ENCODE results near the gene SIGMAR1. TPM values are rescaled to one million over a fixed set of nuclear protein-coding genes. Genes with fewer than 3 reads are reported as not detected.

Gene SIGMAR1
- total RNA-seq, 2 donors from 2014 or later, result 26.7 to 57.1 TPM

DNA sequence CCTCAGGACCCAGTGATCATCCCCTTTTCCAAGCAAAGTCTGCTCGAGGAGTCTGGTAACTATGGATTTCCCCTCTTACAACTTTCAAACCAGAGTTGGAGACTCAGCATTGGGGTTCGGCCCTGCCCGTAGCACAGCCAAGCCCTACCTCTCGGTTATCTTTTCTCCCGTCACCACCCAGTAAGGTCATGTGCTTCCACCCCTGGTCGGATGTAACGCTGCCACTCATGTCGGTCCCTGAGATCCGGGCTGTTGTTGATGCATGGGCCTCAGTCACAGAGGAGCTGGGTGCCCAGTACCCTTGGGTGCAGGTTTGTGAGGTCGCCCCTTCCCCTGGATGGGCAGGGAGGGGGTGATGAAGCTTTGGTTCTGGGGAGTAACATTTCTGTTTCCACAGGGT, 10.1 kb upstream of the SIGMAR1 start:
- Histone ChIP-seq H3K27ac (no peak overlapping the region), H3K27me3 (no peaks in the 10 kb centered on the region), H3K36me3 (replicated peaks in 1 of 2; ENCODE audit: insufficient read depth in 1 of 2, low read depth in 2 of 2) (no peaks in the 10 kb centered on the region), H3K9me3 (no peaks in the 10 kb centered on the region), H3K4me3 (no peak overlapping the region), H3K4me1 (peaks cover 59% of the 10 kb centered on the region)
- no peak for TF ChIP-seq POLR2A (IDR thresholded peaks at IDR 0.05)
- TF ChIP-seq, protein P1, sequence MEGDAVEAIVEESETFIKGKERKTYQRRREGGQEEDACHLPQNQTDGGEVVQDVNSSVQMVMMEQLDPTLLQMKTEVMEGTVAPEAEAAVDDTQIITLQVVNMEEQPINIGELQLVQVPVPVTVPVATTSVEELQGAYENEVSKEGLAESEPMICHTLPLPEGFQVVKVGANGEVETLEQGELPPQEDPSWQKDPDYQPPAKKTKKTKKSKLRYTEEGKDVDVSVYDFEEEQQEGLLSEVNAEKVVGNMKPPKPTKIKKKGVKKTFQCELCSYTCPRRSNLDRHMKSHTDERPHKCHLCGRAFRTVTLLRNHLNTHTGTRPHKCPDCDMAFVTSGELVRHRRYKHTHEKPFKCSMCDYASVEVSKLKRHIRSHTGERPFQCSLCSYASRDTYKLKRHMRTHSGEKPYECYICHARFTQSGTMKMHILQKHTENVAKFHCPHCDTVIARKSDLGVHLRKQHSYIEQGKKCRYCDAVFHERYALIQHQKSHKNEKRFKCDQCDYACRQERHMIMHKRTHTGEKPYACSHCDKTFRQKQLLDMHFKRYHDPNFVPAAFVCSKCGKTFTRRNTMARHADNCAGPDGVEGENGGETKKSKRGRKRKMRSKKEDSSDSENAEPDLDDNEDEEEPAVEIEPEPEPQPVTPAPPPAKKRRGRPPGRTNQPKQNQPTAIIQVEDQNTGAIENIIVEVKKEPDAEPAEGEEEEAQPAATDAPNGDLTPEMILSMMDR (IDR thresholded peaks at IDR 0.05), result no peak
- WGBS, 2 donors, result 29 to 38% methylated on average over 9 to 10 of the region's 10 CpGs
- ATAC-seq, result no peak
- intact Hi-C loops (cut with DNase I), result no loop called here
- DNase-seq, result no peak

- peaks cover 53% of the 10 kb centered on the region for H3K4me1 ChIP-seq
- H3K36me3 ChIP-seq (replicated peaks in 1 of 2; ENCODE audit: insufficient read depth in 1 of 2, low read depth in 2 of 2), result no peaks in the 10 kb centered on the region
- 3 to 6% methylated on average over 7 to 8 of the region's 8 CpGs for WGBS, 2 donors
- H3K4me3 ChIP-seq, result peak overlapping the region; percentile 45 to 58
- intact Hi-C loops (cut with DNase I), result no loop called here
- peak overlapping the region; percentile 63 to 86 (median 82) for H3K27ac ChIP-seq
- no peaks in the 10 kb centered on the region for H3K9me3 ChIP-seq
- H3K27me3 ChIP-seq, result no peaks in the 10 kb centered on the region
- ATAC-seq (peak; percentile 0), DNase-seq (no peak)
- no peak for TF ChIP-seq POLR2A (IDR thresholded peaks at IDR 0.05)
- TF ChIP-seq, protein P1 (IDR thresholded peaks at IDR 0.05), result no peak
Observed at GRCh38 chr9:34647084-34647403, 9.5 kb upstream of the SIGMAR1 start.

GRCh38 chr9:34646211-34647083, 8.9 kb upstream of the SIGMAR1 start, which contains the start of gene GALT:
TSS of gene GALT (plus strand) at chr9:34646675. CDS start at chr9:34646705, 30 bp downstream.
- Histone ChIP-seq H3K27me3 (no peaks in the 10 kb centered on the region), H3K9me3 (no peaks in the 10 kb centered on the region), H3K36me3 (replicated peaks in 1 of 2; ENCODE audit: insufficient read depth in 1 of 2, low read depth in 2 of 2) (no peaks in the 10 kb centered on the region), H3K4me1 (peaks cover 47% of the 10 kb centered on the region), H3K4me3 (peak within 1 kb of the TSS; percentile 45 to 58), H3K27ac (peak within 1 kb of the TSS; percentile 63 to 86 (median 82))
- intact Hi-C loops (cut with DNase I), result no loop called here
- DNase-seq, result peak; percentile 93 to 96 (median 94)
- TF ChIP-seq, protein P1 (IDR thresholded peaks at IDR 0.05), result peak in 6 of 7 experiments; percentile 6 to 61 (median 42)
- TF ChIP-seq POLR2A (IDR thresholded peaks at IDR 0.05), result peak; percentile 39 to 75 (median 72)
- 5 to 39% methylated on average over 4 to 43 of the region's 43 CpGs for WGBS, 2 donors
- ATAC-seq, result peak; percentile 87

GRCh38 chr9:34644766-34645314, 7.3 kb upstream of the SIGMAR1 start:
- no peaks in the 10 kb centered on the region for H3K36me3 ChIP-seq (replicated peaks in 1 of 2; ENCODE audit: insufficient read depth in 1 of 2, low read depth in 2 of 2)
- TF ChIP-seq, protein P1 (IDR thresholded peaks at IDR 0.05), result no peak
- no peak for TF ChIP-seq POLR2A (IDR thresholded peaks at IDR 0.05)
- no peaks in the 10 kb centered on the region for H3K9me3 ChIP-seq
- no peak overlapping the region for H3K4me3 ChIP-seq
- ATAC-seq (no peak), DNase-seq (no peak)
- H3K27me3 ChIP-seq, result no peaks in the 10 kb centered on the region
- intact Hi-C loops (cut with DNase I), result no loop called here
- H3K4me1 ChIP-seq, result peaks cover 39% of the 10 kb centered on the region
- peak overlapping the region in 1 of 4 donors; percentile 49 for H3K27ac ChIP-seq
